ENCODE measurements around the gene ATP6V1B1.

DNA sequence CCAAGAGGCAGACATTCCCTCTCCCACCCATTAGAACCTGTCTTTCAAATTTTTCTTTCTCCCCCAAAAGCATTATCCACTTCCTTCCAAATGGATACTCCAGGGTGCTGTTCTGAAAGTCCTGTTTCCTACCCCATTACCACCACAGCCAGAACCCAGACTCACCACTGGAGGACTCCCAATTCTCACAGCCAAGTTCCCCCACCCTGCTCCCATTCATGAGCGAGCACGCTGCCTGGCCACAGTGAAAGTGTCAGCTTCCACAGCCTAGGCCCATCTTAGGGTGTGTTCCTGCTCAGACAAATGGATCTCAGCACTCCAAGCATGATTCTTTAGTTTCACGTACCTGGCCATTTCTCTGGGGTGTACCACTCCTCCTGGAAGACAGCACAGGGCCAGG, 38.9 kb downstream of the ATP6V1B1 start:
- TF ChIP-seq JUN (CRISPR knock-in tag; IDR thresholded peaks at IDR 0.05): no peak
- TF ChIP-seq, protein P1, sequence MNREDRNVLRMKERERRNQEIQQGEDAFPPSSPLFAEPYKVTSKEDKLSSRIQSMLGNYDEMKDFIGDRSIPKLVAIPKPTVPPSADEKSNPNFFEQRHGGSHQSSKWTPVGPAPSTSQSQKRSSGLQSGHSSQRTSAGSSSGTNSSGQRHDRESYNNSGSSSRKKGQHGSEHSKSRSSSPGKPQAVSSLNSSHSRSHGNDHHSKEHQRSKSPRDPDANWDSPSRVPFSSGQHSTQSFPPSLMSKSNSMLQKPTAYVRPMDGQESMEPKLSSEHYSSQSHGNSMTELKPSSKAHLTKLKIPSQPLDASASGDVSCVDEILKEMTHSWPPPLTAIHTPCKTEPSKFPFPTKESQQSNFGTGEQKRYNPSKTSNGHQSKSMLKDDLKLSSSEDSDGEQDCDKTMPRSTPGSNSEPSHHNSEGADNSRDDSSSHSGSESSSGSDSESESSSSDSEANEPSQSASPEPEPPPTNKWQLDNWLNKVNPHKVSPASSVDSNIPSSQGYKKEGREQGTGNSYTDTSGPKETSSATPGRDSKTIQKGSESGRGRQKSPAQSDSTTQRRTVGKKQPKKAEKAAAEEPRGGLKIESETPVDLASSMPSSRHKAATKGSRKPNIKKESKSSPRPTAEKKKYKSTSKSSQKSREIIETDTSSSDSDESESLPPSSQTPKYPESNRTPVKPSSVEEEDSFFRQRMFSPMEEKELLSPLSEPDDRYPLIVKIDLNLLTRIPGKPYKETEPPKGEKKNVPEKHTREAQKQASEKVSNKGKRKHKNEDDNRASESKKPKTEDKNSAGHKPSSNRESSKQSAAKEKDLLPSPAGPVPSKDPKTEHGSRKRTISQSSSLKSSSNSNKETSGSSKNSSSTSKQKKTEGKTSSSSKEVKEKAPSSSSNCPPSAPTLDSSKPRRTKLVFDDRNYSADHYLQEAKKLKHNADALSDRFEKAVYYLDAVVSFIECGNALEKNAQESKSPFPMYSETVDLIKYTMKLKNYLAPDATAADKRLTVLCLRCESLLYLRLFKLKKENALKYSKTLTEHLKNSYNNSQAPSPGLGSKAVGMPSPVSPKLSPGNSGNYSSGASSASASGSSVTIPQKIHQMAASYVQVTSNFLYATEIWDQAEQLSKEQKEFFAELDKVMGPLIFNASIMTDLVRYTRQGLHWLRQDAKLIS (CRISPR knock-in tag; IDR thresholded peaks at IDR 0.05; ENCODE audit: borderline replicate concordance): no peak
- TF ChIP-seq, protein P2, sequence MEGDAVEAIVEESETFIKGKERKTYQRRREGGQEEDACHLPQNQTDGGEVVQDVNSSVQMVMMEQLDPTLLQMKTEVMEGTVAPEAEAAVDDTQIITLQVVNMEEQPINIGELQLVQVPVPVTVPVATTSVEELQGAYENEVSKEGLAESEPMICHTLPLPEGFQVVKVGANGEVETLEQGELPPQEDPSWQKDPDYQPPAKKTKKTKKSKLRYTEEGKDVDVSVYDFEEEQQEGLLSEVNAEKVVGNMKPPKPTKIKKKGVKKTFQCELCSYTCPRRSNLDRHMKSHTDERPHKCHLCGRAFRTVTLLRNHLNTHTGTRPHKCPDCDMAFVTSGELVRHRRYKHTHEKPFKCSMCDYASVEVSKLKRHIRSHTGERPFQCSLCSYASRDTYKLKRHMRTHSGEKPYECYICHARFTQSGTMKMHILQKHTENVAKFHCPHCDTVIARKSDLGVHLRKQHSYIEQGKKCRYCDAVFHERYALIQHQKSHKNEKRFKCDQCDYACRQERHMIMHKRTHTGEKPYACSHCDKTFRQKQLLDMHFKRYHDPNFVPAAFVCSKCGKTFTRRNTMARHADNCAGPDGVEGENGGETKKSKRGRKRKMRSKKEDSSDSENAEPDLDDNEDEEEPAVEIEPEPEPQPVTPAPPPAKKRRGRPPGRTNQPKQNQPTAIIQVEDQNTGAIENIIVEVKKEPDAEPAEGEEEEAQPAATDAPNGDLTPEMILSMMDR (IDR thresholded peaks at IDR 0.05): no peak
- TF ChIP-seq, protein P3, sequence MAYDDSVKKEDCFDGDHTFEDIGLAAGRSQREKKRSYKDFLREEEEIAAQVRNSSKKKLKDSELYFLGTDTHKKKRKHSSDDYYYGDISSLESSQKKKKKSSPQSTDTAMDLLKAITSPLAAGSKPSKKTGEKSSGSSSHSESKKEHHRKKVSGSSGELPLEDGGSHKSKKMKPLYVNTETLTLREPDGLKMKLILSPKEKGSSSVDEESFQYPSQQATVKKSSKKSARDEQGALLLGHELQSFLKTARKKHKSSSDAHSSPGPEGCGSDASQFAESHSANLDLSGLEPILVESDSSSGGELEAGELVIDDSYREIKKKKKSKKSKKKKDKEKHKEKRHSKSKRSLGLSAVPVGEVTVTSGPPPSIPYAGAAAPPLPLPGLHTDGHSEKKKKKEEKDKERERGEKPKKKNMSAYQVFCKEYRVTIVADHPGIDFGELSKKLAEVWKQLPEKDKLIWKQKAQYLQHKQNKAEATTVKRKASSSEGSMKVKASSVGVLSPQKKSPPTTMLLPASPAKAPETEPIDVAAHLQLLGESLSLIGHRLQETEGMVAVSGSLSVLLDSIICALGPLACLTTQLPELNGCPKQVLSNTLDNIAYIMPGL (CRISPR knock-in tag; IDR thresholded peaks at IDR 0.05): no peak
- no peak for TF ChIP-seq KAT7 (CRISPR knock-in tag; IDR thresholded peaks at IDR 0.05; ENCODE audit: borderline replicate concordance)
- no peak for TF ChIP-seq ZNF423 (CRISPR knock-in tag; IDR thresholded peaks at IDR 0.05)
- TF ChIP-seq, protein P4, sequence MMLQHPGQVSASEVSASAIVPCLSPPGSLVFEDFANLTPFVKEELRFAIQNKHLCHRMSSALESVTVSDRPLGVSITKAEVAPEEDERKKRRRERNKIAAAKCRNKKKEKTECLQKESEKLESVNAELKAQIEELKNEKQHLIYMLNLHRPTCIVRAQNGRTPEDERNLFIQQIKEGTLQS (CRISPR knock-in tag; conservative IDR thresholded peaks at IDR 0.05): no peak
- TF ChIP-seq, protein P5, sequence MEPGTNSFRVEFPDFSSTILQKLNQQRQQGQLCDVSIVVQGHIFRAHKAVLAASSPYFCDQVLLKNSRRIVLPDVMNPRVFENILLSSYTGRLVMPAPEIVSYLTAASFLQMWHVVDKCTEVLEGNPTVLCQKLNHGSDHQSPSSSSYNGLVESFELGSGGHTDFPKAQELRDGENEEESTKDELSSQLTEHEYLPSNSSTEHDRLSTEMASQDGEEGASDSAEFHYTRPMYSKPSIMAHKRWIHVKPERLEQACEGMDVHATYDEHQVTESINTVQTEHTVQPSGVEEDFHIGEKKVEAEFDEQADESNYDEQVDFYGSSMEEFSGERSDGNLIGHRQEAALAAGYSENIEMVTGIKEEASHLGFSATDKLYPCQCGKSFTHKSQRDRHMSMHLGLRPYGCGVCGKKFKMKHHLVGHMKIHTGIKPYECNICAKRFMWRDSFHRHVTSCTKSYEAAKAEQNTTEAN (CRISPR knock-in tag; IDR thresholded peaks at IDR 0.05): no peak
- no peak for TF ChIP-seq MYBL2 (CRISPR knock-in tag; IDR thresholded peaks at IDR 0.05)
- no peak for TF ChIP-seq ZNF138 (CRISPR knock-in tag; conservative IDR thresholded peaks at IDR 0.05)
- TF ChIP-seq RORB (CRISPR knock-in tag; IDR thresholded peaks at IDR 0.05): no peak
- TF ChIP-seq, protein P6, sequence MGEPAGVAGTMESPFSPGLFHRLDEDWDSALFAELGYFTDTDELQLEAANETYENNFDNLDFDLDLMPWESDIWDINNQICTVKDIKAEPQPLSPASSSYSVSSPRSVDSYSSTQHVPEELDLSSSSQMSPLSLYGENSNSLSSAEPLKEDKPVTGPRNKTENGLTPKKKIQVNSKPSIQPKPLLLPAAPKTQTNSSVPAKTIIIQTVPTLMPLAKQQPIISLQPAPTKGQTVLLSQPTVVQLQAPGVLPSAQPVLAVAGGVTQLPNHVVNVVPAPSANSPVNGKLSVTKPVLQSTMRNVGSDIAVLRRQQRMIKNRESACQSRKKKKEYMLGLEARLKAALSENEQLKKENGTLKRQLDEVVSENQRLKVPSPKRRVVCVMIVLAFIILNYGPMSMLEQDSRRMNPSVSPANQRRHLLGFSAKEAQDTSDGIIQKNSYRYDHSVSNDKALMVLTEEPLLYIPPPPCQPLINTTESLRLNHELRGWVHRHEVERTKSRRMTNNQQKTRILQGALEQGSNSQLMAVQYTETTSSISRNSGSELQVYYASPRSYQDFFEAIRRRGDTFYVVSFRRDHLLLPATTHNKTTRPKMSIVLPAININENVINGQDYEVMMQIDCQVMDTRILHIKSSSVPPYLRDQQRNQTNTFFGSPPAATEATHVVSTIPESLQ (CRISPR knock-in tag; IDR thresholded peaks at IDR 0.05): no peak
